GM15510 (cell line): ENCODE data around the gene NXPE4.

ENCODE experiments used
- POLR2A ChIP-seq: IDR thresholded peaks from 3 replicates; pipeline ENCODE4 v1.6.1; 2011; ENCODE audit warnings: borderline replicate concordance; ENCODE audit not compliant: insufficient read length; ENCODE audit errors: extremely low read depth

The NXPE4 gene

GRCh38 chr11:114612686-114613085 is 17.1 kb upstream of the NXPE4 start:
- TF ChIP-seq POLR2A, result no peak

GRCh38 chr11:114610984-114611944 is 15.7 kb upstream of the NXPE4 start:
- no peak for TF ChIP-seq POLR2A

GRCh38 chr11:114610550-114610949 is 15.0 kb upstream of the NXPE4 start:
- no peak for TF ChIP-seq POLR2A

- TF ChIP-seq POLR2A, result no peak
Observed at GRCh38 chr11:114609429-114609828, 13.8 kb upstream of the NXPE4 start.

- no peak for TF ChIP-seq POLR2A
Observed at GRCh38 chr11:114607753-114608459, 12.3 kb upstream of the NXPE4 start.

GRCh38 chr11:114606003-114606801 is 10.6 kb upstream of the NXPE4 start:
- TF ChIP-seq POLR2A, result no peak

- TF ChIP-seq POLR2A, result no peak
Observed at GRCh38 chr11:114605370-114605769, 9.8 kb upstream of the NXPE4 start.

GRCh38 chr11:114604886-114605285 is 9.3 kb upstream of the NXPE4 start:
- no peak for TF ChIP-seq POLR2A

- no peak for TF ChIP-seq POLR2A
Observed at GRCh38 chr11:114604179-114604813, 8.7 kb upstream of the NXPE4 start.

- TF ChIP-seq POLR2A, result no peak
Observed at GRCh38 chr11:114598461-114598860, 2.9 kb upstream of the NXPE4 start.

GRCh38 chr11:114596175-114596919 is 761 bp upstream of the NXPE4 start:
- TF ChIP-seq POLR2A, result no peak

- TF ChIP-seq POLR2A, result no peak
Observed at GRCh38 chr11:114594703-114595102, 883 bp downstream of the NXPE4 start.

GRCh38 chr11:114587398-114587953 is 8.1 kb downstream of the NXPE4 start:
- no peak for TF ChIP-seq POLR2A
